HepG2 (cell line): ENCODE measurements around the gene CDKN1A. TPM values are rescaled to one million over a fixed set of nuclear protein-coding genes. Genes with fewer than 3 reads are reported as not detected.

Source experiments
- ATF5 ChIP-seq: sonication (generic); formaldehyde crosslinking; IDR thresholded peaks from 2 replicates; pipeline ENCODE4 v1.4.0; 2020; ENCODE audit warnings: mild to moderate bottlenecking, low read depth, missing genetic modification reagents
- EED ChIP-seq: sonication (generic); formaldehyde crosslinking; IDR thresholded peaks from 2 replicates; pipeline ENCODE4 v1.5.0; 2020; ENCODE audit warnings: mild to moderate bottlenecking, missing genetic modification reagents
- ELF4 ChIP-seq: sonication (generic); formaldehyde crosslinking; IDR thresholded peaks from 2 replicates; pipeline ENCODE4 v1.5.0; 2020; ENCODE audit warnings: missing genetic modification reagents, mild to moderate bottlenecking, moderate library complexity, borderline replicate concordance
- FOSL2 ChIP-seq: sonication (generic); formaldehyde crosslinking; IDR thresholded peaks from 2 replicates; pipeline ENCODE4 v1.4.0; 2020; ENCODE audit warnings: missing genetic modification reagents
- FOXO1 ChIP-seq: sonication (generic); formaldehyde crosslinking; IDR thresholded peaks from 2 replicates; pipeline ENCODE4 v1.4.0; 2020; ENCODE audit warnings: missing genetic modification reagents
- FOXO4 ChIP-seq: sonication (generic); formaldehyde crosslinking; conservative IDR thresholded peaks from 2 replicates; pipeline ENCODE4 v1.8.1; 2023; ENCODE audit warnings: missing genetic modification reagents
- GPBP1L1 ChIP-seq: sonication (generic); formaldehyde crosslinking; IDR thresholded peaks from 2 replicates; pipeline ENCODE4 v1.5.0; 2020; ENCODE audit warnings: mild to moderate bottlenecking, missing genetic modification reagents
- HMG20B ChIP-seq: conservative IDR thresholded peaks from 2 replicates; pipeline ENCODE4 v1.6.1; 2016; ENCODE audit warnings: missing genetic modification reagents, missing compliant biosample characterization
- HNF1B ChIP-seq: sonication (generic); formaldehyde crosslinking; IDR thresholded peaks from 2 replicates; pipeline ENCODE4 v1.5.1; 2020; ENCODE audit warnings: mild to moderate bottlenecking, moderate library complexity, missing genetic modification reagents
- KDM1A ChIP-seq: IDR thresholded peaks from 2 replicates; pipeline ENCODE4 v1.6.1; 2016; ENCODE audit warnings: missing compliant biosample characterization
- NR0B2 ChIP-seq: sonication (generic); formaldehyde crosslinking; IDR thresholded peaks from 2 replicates; pipeline ENCODE4 v1.4.0; 2020; ENCODE audit warnings: mild to moderate bottlenecking, missing genetic modification reagents
- POLR2A ChIP-seq, 2 experiments: IDR thresholded peaks; 2 replicates each; pipeline ENCODE4 v1.6.1; 2011; ENCODE audit warnings: low read depth in 2 of 2, low read length in 2 of 2, mild to moderate bottlenecking in 1 of 2, moderate library complexity in 1 of 2; ENCODE audit not compliant: insufficient read depth in 1 of 2
- ZBTB3 ChIP-seq: sonication (generic); formaldehyde crosslinking; IDR thresholded peaks from 2 replicates; pipeline ENCODE4 v1.4.0; 2020; ENCODE audit warnings: low read depth, mild to moderate bottlenecking, moderate library complexity, missing genetic modification reagents, borderline replicate concordance
- ZNF101 ChIP-seq: sonication (generic); formaldehyde crosslinking; IDR thresholded peaks from 2 replicates; pipeline ENCODE4 v1.4.0; 2020; ENCODE audit warnings: mild to moderate bottlenecking, low read depth, missing genetic modification reagents, borderline replicate concordance
- ZNF18 ChIP-seq: sonication (generic); formaldehyde crosslinking; IDR thresholded peaks from 2 replicates; pipeline ENCODE4 v1.8.0; 2022; ENCODE audit warnings: mild to moderate bottlenecking, missing genetic modification reagents; ENCODE audit not compliant: insufficient replicate concordance
- ZNF468 ChIP-seq: sonication (generic); formaldehyde crosslinking; IDR thresholded peaks from 2 replicates; pipeline ENCODE4 v1.8.0; 2022; ENCODE audit warnings: mild to moderate bottlenecking, moderate library complexity, missing genetic modification reagents
- ZNF607 ChIP-seq: sonication (generic); formaldehyde crosslinking; IDR thresholded peaks from 2 replicates; pipeline ENCODE4 v1.5.1; 2020; ENCODE audit warnings: missing genetic modification reagents, mild to moderate bottlenecking, borderline replicate concordance
- ZNF652 ChIP-seq: IDR thresholded peaks from 2 replicates; pipeline ENCODE4 v1.6.1; 2016; ENCODE audit warnings: low read depth, borderline replicate concordance
- ZNF891 ChIP-seq: sonication (generic); formaldehyde crosslinking; IDR thresholded peaks from 2 replicates; pipeline ENCODE4 v1.5.0; 2020; ENCODE audit warnings: mild to moderate bottlenecking, missing genetic modification reagents
- ZSCAN29 ChIP-seq: sonication (generic); formaldehyde crosslinking; conservative IDR thresholded peaks from 2 replicates; pipeline ENCODE4 v1.4.0; 2020; ENCODE audit warnings: mild to moderate bottlenecking, missing genetic modification reagents
- polyA plus RNA-seq, 8 experiments: library from polyadenylated mRNA; depleted of rRNA in 3 of 8; stranded (reverse) in 7 of 8; unstranded in 1 of 8; fragments of >200 nt; fragmentation: Illumina TruSeq in 4 of 8; extraction: Trizol in 4 of 8; gene quantifications; 2 replicates each; pipeline versions ENCODE4 v1.2.1 to v1.2.3, GENCODE V29; 2011 to 2016; ENCODE audit warnings: low read depth in 4 of 8, missing spikeins in 1 of 8, mixed read lengths in 1 of 8; ENCODE audit not compliant: insufficient read depth in 1 of 8
- total RNA-seq, 5 experiments: library from RNA; depleted of rRNA; stranded (reverse); fragments of >200 nt; fragmentation: Illumina TruSeq; extraction: Trizol; gene quantifications; 2 replicates each; pipeline ENCODE4 v1.2.3, GENCODE V29; 2016; ENCODE audit warnings: low read depth in 1 of 5

CDKN1A gene
- total and polyA plus RNA-seq, 2 of the 13 experiments (the other 11 are each of a cell fraction or from before 2014, with no cell fraction given): 60.7 to 92.1 TPM

GRCh38 chr6:36677059-36677749, 1.3 kb upstream of the CDKN1A start (continued):
- TF ChIP-seq ATF5 (CRISPR knock-in tag) (no peak), NR0B2 (CRISPR knock-in tag) (peak; percentile 46; the same call in 1 of the 2 replicates), ZNF101 (peak; percentile 18), ZSCAN29 (CRISPR knock-in tag) (peak; percentile 22; the same call in 1 of the 2 replicates), HMG20B (CRISPR knock-in tag) (no peak), GPBP1L1 (CRISPR knock-in tag) (no peak), ZNF652 (no peak), FOSL2 (CRISPR knock-in tag) (peak; percentile 34; the same call in 1 of the 2 replicates), ZNF18 (CRISPR knock-in tag) (no peak), EED (CRISPR knock-in tag) (0 out of 2 replicates have a peak, but pooled peaks have one; percentile 44), ZNF607 (CRISPR knock-in tag) (no peak), POLR2A (IDR thresholded peaks at IDR 0.05; ENCODE audit: insufficient read depth in 1 of 2, low read depth in 2 of 2, low read length in 2 of 2) (peak in 1 of 2 experiments; percentile 42; a peak in 2 of 4 replicates), ZBTB3 (CRISPR knock-in tag) (no peak; the same call in 1 of the 2 replicates), FOXO4 (CRISPR knock-in tag) (0 out of 2 replicates have a peak, but pooled peaks have one; percentile 53), HNF1B (CRISPR knock-in tag) (peak; percentile 17; the same call in 1 of the 2 replicates), ELF4 (CRISPR knock-in tag) (0 out of 2 replicates have a peak, but pooled peaks have one; percentile 42), ZNF891 (no peak), ZNF468 (CRISPR knock-in tag) (no peak), FOXO1 (CRISPR knock-in tag) (no peak), KDM1A (CRISPR knock-in tag) (no peak)
